Measurements from ENCODE around the gene TFDP1.

The TFDP1 gene

DNA sequence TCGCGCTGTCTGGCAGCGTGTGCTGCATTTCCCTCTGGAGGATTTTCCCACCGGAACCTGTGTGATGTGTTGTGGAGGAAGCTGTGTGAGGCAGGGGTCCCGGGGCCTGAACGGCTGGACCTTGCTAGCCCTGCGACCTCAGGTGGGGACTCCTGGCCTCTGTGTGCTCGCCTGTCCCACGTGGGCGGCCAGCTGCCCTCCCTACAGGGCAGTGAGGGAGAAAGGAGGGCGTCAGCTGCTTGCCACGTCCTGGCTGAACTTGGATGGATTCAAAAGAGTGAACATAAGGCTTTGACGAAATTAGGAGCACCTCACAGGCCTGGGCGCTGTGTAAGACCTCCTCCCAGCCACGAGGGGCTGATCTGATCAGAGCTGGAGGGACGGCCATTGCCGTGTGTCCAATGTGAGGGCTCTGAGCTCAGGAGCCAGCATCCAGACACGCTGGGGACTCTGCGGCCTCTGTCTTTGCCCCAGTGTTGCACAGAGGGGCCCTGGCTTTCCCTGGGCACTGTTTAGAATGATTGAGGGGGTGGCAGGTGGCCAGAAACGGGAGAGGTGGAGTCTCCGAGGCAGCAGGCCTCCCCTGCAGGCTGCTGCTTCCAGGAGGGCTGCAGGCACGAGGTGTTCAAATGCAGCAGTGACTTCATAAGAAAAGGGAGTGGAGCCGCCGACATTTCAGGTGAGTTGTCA lies 13.0 kb downstream of the TFDP1 start:
- no peak for DNase-seq (ENCODE audit: low read depth in 2 of 2)

DNA sequence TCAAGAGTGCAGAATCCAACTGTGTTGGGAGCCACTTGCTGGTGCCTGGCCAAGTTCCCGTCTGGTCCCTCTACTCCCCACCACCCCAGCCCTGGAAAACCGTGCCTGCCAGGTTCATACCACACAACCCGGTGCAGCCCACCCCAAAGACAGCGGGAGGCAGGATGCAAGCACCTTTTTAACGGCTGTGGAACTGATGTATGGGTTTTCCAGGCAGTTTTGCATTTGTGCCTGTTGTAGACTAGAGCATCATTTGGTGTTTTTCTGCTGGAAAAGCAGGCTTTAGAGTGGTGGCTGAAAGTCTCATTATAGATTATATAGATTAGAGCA lies 13.5 kb downstream of the TFDP1 start:
- DNase-seq (ENCODE audit: low read depth in 2 of 2): no peak

DNA sequence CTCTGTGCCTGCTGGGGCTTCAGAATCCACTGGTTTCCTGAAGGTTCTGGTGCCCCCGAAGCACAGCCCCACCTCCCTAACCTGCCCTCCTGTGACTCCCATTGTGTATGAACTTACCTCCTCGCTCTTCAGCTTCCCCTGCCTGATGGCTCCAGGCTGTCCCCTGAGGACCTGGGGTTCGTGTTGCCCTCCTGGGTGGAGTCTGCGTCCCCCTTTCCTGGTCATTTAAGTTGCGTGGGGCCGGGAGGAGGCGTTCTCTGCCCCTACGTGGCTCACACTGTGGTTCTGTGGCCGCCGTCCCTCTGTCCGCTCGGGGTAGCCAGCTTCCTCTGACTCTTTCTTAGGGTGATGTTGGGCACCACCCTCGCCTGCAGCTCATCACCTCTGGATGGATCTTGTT lies 13.9 kb downstream of the TFDP1 start:
- no peak for DNase-seq (ENCODE audit: low read depth in 2 of 2)

DNA sequence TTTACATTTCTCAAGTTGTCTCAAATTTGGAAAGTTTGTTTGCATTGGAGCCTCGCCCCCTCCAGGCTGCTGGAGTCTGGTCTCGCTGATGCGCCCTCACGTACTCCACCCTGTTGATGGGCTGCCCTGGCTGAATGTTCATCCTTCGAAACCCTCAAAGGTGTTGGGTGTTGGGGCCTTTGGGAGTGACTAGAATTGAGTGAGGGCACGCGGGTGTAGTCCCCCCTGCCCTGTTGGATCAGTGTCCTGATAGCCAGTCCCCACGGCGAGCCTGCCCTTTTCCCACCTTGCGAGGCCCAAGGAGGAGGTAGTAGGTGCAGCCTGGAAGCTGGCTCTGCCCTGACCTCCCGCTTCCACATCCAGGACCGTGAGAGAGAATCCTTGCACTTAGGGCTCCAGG lies 14.8 kb downstream of the TFDP1 start:
- DNase-seq (ENCODE audit: low read depth in 2 of 2): no peak

DNA sequence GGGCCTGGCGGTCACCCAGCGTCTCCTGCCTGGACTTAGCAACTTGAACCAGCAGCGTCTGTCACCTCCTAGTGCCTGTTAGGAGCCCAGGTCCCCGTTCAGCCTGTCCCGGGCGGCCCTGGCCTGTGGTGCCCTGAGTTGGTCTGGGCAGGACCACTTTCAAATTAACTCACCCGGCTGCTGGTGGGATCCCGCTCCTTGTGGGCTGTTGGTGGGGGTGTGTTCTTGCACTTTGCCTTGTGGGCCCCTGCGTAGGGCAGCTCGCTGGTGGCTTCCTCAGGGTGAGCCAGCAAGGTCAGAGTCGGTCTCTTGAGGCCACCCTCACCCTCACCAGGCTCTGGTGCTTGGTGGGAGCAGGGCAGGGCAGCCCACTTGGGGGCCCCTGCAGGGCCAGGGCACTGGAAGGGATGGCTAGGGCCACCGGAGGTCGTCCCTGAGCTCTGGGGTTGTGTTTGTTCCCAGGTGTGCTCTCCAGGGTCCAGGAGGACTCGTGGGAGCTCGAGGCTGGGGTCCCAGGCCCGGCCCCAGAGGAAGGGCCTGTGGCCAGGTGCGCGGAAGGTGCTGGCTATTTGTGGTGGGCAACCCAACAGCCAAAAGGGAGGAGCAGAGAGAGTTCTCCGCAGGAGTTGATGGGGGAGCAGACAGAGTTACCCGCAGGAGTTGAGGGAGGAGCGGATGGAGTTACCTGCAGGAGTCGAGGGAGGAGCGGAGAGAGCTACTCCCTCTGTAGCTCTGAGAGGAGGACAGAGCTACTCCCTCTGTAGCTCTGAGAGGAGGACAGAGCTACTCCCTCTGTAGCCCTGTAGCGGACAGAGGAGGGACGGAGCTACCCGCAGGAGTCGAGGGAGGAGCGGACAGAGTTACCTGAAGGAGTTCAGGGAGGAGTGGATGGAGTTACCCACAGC lies 16.9 kb downstream of the TFDP1 start:
- no peak for DNase-seq (ENCODE audit: low read depth in 2 of 2)

DNA sequence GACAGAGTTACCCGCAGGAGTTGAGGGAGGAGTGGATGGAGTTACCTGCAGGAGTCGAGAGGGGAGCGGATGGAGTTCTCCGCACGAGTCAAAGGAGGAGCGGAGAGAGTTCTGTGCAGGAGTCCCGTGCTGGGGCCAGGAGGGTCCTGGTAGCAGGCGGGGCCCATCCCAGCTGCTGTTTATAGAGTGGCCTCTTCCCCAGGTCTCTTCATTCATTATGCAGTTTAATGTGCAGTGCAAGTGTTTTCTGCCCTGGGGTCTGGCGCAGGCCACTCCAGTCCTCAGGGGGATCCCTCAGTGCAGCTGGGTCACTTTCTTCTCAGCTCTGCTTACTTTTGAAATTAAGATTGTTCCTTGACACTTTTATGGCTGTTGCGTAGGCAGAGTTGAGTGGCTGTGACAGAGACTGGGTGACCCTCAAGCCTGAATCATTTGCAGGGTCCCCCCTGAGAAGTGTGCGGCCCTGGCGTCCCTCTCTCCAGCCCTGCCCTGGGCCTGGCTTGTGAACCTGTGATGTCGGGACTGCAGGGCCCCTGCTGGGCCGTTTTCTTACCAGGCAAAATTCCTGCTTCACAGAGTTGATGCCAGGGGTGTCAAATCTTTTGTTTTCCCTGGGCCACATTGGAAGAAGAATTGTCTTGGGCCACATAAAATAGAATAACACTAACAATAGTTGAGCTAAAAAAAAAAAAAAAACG lies 17.9 kb downstream of the TFDP1 start:
- DNase-seq (ENCODE audit: low read depth in 2 of 2): no peak

DNA sequence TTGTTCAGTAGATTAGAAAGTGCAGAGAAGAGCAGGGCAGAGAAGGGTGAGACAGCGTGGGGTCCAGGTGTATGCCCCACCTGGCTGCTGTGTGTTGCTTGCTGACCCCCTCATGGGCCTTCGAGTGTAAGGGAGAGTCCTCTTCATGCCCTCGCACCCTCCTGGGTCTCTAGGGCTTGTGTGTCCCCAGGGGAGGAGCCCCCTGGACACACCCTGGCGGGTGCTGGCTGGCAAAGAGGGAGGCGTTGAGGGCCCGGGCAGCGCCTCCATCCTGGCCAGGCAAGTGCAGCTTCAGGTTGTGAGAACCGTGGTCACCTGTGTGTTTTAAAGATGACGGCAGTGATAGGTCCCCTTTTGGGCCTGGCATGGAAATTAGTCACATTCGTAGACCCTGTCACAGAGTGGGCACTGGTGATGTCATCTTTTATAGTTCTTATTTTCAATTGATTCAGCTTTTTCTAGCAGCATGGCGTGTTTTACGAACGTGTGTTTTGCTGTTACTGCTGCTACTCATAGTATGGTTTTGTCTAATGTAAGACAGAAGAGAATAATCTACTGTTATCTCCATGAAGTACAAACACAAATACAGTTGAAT lies 18.7 kb downstream of the TFDP1 start:
- no peak for DNase-seq (ENCODE audit: low read depth in 2 of 2)

DNA sequence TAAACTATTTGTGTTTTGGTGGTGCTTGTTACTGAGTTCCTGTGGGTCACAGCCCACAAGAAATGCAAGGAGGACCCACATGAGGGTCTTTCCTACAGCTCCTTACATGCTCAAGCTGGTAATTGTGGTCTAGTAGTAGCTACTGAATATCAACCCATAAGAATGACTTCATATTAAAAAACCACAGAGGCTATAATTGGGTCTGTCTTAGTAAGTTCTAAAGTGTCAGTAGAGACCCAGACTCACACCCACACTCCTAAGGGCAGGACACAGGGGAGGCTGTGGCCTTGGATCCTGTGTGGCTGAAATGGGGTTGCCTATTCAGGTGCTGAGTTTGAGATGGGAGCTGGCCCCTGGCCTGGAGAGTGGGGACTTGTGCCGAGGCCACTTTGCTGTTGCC lies 19.6 kb downstream of the TFDP1 start:
- no peak for DNase-seq (ENCODE audit: low read depth in 2 of 2)

DNA sequence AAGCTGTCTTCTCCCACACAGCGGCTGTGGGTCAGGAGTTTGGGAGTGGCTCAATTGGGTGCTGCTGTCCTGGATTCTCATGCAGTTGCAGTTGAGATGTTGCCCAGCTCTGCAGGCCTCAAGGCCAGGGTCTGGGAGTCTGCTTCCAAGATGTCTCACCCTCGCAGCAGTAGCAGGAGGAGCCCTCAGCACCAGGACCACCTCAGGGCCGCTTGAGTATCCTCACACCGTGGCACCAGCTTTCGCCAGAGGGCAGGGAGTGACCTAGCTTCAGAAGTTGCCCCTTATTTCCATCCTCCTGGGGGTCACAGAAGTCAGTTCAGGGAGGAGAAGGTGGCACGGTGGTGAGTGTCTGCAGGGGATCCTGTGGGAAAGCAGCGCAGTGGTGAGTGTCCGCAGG lies 20.9 kb downstream of the TFDP1 start:
- no peak for DNase-seq (ENCODE audit: low read depth in 2 of 2)

DNA sequence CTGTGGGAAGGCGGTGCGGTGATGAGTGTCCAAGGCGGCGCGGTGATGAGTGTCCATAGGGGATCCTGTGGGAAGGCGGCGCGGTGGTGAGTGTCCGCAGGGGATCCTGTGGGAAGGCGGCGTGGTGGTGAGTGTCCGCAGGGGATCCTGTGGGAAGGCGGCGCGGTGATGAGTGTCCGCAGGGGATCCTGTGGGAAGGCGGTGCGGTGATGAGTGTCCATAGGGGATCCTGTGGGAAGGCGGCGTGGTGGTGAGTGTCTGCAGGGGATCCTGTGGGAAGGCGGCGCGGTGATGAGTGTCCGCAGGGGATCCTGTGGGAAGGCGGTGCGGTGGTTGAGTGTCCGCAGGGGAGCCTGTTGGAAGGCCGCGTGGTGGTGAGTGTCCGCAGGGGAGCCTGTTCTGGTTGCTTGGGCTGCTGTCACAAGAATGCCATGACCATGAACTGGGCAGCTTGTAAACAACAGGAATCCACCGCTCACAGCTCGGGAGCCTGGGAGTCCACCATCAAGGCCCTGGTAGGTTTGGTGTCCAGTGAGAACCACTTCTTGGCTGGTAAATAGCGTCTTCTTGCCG lies 21.4 kb downstream of the TFDP1 start:
- no peak for DNase-seq (ENCODE audit: low read depth in 2 of 2)

DNA sequence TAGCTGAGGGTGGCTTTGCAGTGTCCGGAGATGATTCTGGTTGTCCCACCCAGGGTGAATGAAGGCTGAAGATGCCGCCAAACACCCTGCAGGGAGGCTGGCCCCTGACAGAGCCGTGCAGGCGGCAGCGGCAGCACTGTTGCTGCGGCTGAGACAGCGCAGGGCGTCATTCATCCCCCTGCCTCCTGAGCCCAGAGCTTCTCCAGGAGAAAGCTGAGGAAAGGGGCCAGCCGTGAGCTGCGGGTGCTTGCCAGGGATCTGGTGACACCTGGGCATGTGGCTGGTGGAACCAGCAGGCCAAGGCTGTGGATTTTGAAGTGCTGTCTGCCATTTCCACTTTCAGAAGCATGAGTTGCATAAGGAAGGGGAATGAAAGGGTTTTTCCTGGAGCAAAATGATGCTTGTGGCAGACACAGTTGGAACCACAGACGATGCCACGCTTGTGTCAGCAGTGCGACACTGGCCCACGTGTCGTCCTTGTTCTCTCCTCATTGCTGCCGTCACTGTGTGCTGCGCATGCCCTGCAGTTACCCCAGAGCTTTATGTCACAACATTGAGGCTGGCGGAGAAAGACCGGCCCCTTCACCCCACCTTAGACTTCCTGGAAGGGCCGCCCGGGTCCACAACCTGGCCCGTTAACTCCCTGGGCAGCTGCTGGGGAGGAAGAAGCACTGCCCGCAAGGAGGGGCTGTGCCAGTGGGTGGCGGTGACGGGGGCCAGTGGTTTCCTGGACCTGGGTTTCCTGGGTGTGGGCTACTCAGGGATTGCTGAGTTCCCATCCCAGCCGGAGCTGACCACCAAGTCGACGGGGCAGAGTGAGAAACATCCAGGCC lies 22.7 kb downstream of the TFDP1 start:
- DNase-seq (ENCODE audit: low read depth in 2 of 2): no peak

DNA sequence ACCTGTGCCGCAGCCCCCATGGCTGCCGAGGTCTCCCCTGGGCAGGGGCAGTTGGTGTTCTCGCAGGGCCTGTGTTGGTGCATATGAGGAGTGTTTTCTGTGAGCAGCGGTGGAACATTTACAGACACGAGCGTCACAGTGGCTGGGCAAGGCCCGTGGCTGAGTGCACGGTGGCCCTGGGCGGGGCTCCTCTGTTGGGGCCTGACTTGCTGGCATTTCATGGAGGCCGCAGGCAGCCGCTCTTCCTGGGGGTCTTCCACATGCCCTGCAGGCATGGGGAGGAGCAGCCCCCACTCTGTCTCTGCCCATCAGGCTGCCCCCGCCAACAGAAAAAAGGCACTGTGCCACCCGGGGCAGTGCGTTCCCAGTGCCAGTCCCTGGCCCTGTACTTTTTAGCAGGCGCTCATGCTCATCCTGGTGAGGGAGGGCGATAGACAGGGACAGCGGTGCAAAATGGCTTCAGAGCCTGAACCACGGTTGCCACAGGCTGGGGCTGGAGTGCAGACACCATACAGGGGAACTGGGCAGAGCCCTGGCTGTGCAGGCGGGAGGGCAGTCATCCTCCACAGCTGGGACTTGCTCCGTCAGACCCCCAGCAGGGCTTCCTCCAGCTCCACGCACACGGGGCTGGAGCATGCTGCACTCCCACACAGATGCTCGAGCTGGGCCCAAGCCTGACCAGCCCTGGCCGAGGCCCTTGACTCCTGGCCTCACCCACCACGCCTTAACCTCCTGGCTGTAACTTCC lies 23.5 kb downstream of the TFDP1 start:
- no peak for DNase-seq (ENCODE audit: low read depth in 2 of 2)

DNA sequence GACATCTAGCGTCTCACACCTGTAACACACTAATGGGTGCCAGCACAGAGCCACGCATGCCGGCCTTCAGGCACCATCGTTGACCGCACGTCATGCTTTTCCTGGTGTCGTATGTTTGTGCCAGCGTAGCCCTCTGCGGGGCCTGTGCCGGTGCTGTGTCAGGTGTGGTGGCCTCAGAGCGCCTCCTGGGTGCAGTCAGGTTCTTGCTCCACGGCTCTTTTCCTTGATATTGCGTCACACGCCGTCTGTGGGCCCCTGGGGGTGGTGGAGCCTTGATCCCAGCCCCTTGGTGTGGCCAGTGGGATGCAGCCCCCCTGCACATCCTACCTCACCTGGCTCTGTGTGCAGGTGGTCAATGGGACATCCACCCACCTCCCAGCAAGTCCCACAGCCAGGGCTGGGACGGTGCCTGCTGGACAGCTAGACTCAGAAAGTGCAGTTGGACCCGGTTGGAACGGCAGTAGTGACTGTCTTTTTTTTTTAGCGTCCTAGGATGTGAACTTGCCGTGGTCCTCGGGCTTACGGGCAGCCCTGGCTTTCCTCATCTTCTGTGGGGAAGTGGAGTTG lies 24.5 kb downstream of the TFDP1 start:
- DNase-seq (ENCODE audit: low read depth in 2 of 2): no peak

DNA sequence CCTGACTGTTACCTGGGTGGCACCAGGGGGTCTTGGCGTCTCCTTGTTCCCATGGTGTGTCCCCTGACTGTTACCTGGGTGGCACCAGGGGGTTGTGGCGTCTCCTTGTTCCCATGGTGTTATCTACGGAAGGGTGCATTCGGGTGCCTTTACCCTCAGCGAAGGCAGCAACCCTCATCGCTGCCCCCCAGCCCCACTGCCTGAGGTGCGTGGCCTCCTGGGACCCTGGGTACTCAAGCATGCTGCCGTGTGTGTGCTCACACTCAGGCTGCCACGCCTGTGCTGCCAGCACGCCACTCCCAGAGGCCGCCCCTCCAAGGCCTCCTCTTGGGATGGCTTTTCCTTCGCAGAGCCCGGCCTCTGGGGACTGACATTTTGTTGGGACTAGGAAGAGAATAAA lies 25.1 kb downstream of the TFDP1 start:
- no peak for DNase-seq (ENCODE audit: low read depth in 2 of 2)

DNA sequence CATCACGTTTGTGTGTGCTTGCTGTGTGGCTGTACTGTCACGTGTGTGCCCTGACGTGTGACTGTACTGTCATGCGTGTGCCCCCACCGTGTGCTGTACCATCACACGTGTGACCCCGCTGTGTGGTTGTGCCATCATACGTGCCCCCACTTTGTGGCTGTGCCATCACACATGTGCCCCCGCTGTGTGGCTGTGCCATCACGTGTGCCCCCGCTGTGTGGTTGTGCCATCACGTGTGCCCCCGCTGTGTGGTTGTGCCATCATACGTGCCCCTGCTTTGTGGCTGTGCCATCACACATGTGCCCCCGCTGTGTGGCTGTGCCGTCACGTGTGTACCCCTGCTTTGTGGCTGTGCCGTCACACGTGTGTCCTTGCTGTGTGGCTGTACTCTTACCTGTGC lies 25.7 kb downstream of the TFDP1 start:
- DNase-seq (ENCODE audit: low read depth in 2 of 2): no peak

DNA sequence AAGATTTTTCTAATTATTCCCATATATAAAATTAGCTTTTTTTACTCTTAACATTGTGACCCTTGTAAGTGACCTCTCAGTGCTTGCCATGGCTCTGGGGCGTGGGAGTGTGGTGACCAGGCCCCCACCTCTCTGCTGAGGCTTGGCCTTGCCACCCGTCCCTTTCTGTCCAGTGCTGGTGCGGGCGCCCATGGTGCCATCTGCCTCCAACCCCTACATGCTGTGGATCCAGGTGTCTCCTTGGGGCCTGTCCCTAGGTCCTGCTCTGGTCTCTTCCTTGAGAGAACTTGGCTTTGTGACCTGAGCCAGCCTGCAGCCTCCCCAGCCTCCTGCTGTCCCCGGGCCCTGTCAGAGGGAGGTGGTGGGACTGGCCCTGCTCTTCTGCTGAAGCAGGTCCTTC lies 27.4 kb downstream of the TFDP1 start:
- no peak for DNase-seq (ENCODE audit: low read depth in 2 of 2)

DNA sequence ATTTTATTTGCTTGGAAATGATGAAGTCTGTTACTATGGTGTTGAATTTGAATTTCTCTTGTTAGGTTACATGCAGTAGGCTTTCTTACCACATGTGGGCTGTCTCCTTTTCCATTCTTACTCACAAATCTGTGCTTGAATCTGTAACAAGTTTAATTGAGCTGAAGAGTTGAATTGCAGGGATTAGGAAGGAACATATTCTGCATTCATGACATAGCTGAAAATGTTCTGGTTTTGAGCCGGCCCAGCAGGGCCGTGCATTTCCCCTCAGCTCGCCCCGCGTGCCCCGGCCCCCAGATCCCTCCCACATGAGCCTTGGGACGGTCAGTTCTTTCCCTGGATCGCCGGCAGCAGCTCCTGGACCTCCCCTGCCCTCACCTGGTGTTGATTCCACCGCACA lies 28.1 kb downstream of the TFDP1 start:
- DNase-seq (ENCODE audit: low read depth in 2 of 2): no peak

DNA sequence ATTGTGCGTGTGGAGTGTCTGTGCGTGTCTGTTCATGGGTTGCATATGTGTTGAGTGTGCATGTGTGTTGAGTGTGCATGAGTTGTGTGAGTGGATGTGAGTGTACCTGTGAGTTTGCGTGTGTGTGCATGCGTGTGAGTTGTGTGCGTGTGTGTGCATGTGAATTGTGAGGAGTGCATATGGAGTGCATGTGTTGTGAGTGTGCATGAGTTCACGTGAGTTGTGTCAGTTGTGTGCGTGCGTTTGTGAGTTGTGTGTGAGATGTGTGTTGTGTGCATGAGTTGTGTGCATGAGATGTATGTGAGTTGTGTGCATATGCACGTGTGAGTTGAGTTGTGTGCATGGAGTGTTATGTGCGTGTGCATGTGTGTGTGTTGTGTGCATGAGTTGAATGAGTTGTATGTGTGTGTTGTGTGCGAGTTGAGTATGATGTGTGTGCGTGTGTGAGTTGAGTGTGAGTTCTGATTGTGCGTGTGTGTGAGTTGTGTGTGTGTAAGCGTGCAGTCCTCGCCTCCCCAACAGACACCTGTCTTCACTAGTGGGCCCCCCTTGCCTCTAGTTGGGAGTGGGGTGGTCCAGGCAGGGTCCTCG lies 29.3 kb downstream of the TFDP1 start:
- DNase-seq (ENCODE audit: low read depth in 2 of 2): no peak

DNA sequence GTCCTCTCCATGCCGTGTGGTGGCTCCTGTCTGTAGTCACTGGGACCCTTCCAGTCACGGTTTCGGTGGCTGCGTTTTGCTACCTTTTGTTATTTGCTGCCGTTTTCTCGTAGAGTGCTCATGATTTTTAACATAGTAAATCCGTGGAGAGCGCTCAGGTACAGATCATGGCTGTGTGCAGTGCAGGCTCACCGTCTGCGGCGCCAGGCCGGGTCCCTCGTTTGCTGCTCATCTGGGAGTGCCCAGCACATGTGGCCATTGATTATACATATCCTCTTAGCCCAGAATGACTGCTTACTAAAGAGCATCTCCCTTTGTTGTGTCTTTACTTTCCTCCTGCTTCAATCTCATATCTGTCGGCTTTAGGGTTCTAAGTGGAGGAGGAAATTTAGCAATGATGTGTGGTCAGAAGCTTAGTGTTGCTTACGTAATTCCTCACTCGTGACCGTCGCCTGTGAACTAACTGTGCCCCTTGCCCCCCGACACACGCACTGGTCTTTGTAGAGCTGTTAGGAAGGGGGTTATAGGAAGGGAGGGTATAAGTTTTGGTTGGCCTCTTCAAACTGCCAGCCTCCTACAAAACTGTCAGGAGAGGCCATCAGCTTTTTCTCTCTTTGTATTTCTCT lies 31.8 kb downstream of the TFDP1 start:
- no peak for DNase-seq (ENCODE audit: low read depth in 2 of 2)
